ENCODE data around the gene FMNL3.

The FMNL3 gene

DNA sequence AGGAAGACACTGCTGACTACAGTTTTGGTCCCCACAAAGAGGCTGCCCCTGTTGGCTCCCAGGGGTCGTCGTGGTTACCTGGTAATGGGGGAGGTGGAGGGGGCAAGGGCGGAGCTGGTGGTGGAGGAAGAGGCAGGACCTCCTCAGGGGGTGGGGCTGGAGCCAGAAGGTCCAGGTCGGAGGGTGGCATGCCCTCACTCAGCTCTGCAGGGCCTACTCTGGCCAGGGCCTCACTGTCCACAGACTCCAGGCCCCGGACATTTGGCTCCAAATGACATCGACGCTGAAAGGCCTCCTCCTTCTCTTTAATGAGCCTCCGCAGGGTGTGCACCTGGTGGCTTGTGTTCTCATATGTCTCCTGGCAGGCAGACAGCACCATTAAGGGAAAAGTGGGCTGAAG, 55.4 kb downstream of the FMNL3 start:
- no peak for DNase-seq (ENCODE audit: low read depth in 2 of 2)

DNA sequence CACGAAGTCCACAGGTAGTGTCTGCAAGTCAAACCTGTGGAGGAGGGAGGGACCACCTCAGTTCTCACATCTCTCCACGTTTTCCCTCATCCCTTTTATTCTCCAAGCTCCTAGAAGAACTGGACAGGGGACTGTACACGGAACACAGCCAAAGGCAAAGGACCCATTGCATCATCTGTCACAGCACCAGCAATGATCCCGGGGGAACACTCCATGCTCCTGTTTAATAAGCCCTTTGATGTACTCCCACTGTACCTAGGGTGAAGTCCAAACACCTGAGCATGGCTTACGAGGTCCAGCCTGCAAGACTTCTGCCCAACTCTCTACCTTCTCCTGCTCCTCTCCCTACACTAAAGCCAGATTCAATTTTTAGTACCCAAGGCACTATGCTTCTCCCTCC, 57.3 kb downstream of the FMNL3 start:
- no peak for DNase-seq (ENCODE audit: low read depth in 2 of 2)

DNA sequence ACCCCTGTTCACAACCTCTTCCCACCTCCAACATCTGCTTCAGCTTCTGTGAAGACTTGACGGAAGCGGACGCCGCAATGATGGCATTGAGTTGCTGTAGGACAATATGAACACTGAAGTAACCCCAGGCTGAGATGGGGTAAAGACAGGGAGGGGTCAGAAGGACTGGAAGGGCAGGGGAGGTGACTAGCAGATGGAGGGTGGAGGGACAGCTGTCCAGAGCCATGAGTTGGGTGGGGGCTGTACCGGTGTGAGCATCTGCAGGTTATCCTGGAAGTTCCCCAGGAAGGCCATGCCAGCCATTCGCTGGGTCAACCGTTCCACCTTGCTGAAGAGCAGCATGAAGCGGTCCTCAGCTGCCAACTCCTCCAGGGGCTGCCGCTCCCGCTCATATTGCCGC, 57.8 kb downstream of the FMNL3 start:
- no peak for DNase-seq (ENCODE audit: low read depth in 2 of 2)

GRCh38 chr12:49648712-49649003, 58.5 kb downstream of the FMNL3 start:
- no peak for DNase-seq (ENCODE audit: low read depth in 2 of 2)

GRCh38 chr12:49647827-49648711, 59.1 kb downstream of the FMNL3 start:
- DNase-seq (ENCODE audit: low read depth in 2 of 2): no peak

DNA sequence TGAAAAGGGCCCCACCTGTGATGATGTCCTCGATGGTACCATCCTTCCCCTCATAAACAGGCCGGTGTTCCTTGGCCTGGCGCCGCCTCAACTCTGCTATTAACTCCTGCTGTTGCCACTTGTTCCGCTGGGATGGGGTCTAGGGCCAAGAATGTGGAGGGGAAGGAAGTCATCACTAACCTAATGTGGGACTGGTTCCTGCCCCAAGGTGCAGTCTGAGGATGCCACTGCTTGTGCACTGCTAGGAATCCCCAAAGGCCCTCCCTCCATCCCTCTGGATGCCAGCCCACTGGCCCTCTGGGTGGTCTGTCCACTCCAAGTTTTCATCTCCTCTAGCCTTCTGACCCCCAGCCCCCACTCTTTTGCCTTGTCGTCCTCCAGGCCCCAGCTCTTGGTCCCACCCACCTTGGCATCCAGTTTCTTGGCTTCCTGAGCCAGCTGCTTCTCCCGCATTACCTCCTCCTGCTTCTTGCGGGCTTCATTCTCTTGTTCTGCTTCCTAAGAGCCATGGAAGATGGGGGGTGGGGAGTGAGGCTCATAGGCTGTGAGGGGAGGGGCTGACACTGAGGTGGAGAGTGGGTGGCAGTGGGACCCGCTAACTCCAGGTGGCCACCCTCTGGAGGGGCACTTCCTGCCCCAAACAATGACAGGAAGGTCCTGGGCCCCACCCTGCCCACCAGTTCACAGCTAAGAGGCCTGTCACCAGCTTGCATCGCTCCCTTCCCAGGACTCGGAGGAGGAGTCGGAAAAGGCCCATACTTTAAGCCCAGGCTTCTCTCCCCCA, 60.1 kb downstream of the FMNL3 start:
- no peak for DNase-seq (ENCODE audit: low read depth in 2 of 2)

- DNase-seq (ENCODE audit: low read depth in 2 of 2): no peak
Observed at GRCh38 chr12:49646331-49646830, 60.8 kb downstream of the FMNL3 start.

GRCh38 chr12:49645146-49646039, 61.8 kb downstream of the FMNL3 start:
- DNase-seq (ENCODE audit: low read depth in 2 of 2): no peak

GRCh38 chr12:49644620-49644994, 62.6 kb downstream of the FMNL3 start:
- DNase-seq (ENCODE audit: low read depth in 2 of 2): peak; percentile 68 to 72

- no peak for DNase-seq (ENCODE audit: low read depth in 2 of 2)
Observed at GRCh38 chr12:49643961-49644619, 63.1 kb downstream of the FMNL3 start.

- DNase-seq (ENCODE audit: low read depth in 2 of 2): no peak
Observed at GRCh38 chr12:49643135-49643534, 64.1 kb downstream of the FMNL3 start.

DNA sequence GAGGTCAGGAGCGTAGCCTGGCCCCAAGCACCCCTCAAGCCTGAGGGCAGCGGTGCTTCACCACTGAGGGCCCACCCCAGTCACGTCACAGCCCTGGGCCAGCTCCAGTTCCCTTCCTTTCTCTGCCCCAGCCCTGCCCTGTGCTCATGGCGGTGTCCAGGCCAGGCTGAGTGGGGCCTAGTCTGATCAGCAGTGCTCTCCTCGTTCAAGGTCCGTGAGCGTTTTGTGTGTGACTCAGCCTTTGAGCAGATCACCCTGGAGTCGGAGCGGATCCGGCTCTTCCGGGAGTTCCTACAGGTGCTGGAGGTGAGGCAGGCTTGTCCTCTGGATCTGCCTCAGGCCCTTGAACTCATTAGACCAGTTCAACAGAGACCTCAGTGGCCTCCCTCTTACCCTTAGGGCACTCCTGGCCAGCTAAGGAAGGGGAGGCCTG, 64.8 kb downstream of the FMNL3 start:
- no peak for DNase-seq (ENCODE audit: low read depth in 2 of 2)

GRCh38 chr12:49641748-49642369, 65.3 kb downstream of the FMNL3 start:
- DNase-seq (ENCODE audit: low read depth in 2 of 2): no peak

DNA sequence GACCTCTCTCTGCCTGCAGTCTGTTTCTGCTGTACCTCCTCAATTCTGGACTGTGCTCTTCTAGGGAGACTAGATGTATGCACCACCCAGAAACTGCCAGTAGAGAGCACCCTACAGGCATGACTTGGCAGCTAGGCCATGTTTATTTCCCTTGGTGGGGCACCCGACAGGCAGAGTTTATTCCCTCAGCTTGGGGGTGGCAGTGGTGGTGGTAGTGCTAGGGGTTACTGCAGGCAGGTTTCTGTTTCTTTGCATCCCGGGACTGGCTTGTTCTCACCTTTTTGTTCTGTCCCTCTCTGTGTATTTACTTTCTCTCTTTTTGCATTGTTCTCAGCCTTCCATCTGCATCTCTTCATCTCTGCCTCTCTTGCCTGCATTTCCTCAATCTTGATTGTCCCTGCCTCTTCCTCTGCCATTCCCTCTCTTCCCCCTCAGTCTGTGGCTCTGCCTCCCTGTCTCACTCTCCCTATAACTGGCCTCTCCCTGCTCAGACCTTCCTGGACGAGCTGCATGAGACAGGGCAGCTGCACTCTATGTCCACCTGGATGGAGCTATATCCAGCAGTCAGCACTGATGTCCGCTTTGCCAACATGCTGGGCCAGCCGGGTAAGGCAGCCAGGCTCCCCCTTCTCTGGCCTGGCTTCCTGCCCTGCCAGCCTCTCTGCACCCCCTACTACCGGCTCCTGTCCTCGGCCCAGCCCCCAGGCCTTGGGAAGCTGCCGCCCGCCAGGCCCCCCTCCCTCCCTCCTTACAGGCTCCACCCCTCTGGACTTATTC, 70.0 kb downstream of the FMNL3 start:
- no peak for DNase-seq (ENCODE audit: low read depth in 2 of 2)

GRCh38 chr12:49636574-49636973, 70.6 kb downstream of the FMNL3 start:
- no peak for DNase-seq (ENCODE audit: low read depth in 2 of 2)

GRCh38 chr12:49635656-49636055, 71.5 kb downstream of the FMNL3 start:
- no peak for DNase-seq (ENCODE audit: low read depth in 2 of 2)

DNA sequence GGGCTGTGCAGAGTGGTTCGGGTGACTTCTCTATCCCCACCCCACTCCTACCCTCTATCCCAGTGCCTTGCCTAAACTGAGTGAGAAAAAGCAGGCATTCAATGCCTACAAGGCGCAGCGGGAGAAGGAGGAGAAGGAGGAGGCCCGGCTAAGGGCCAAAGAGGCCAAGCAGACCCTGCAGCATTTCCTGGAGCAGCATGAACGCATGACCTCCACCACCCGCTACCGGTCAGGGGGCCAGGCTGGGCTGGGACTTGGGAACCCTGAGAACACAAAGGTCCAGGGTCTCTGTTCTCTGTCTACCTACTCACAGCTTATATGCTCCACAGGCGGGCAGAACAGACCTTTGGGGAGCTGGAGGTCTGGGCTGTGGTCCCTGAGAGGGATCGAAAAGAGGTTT, 72.2 kb downstream of the FMNL3 start:
- DNase-seq (ENCODE audit: low read depth in 2 of 2): no peak

GRCh38 chr12:49633703-49634345, 73.4 kb downstream of the FMNL3 start:
- DNase-seq (ENCODE audit: low read depth in 2 of 2): no peak

GRCh38 chr12:49632986-49633702, 74.1 kb downstream of the FMNL3 start:
- no peak for DNase-seq (ENCODE audit: low read depth in 2 of 2)
